BJ (cell line): ENCODE measurements around the gene TRAPPC4. TPM values are rescaled to one million over a fixed set of nuclear protein-coding genes. Genes with fewer than 3 reads are reported as not detected.

Experiments
- CTCF ChIA-PET: fragments of 350-600 bp; formaldehyde crosslinking; extraction: SDS; loops from one replicate; lab custom pipeline; 2021; ENCODE audit warnings: antibody characterized with exemption, inconsistent platforms; lab: Yijun Ruan, JAX
- POLR2A ChIA-PET: fragments of 300-600 bp; sonication (Branson Sonifier 250); formaldehyde crosslinking; extraction: SDS; loops from one replicate; lab custom pipeline; 2021; ENCODE audit warnings: antibody characterized with exemption; lab: Charles Lee
- DNase-seq: peaks from one replicate; pipeline ENCODE4 v3.0.0-alpha.2; 2011; ENCODE audit warnings: low read depth
- H3K27me3 ChIP-seq: 2 replicates; pipeline ENCODE4 v1.6.0; 2011; ENCODE audit warnings: low read length; ENCODE audit not compliant: control insufficient read depth, insufficient read depth
- H3K36me3 ChIP-seq: 2 replicates; pipeline ENCODE4 v1.5.1; 2011; ENCODE audit warnings: low read length; ENCODE audit not compliant: control insufficient read depth, insufficient read depth
- H3K4me3 ChIP-seq: 2 replicates; pipeline ENCODE4 v1.5.1; 2011; ENCODE audit warnings: low read depth, mild to moderate bottlenecking, control low read depth, low read length
- polyA plus RNA-seq: library from polyadenylated mRNA; depleted of rRNA; stranded (reverse); fragments of >200 nt; gene quantifications from 2 replicates; pipeline ENCODE4 v1.2.3, GENCODE V29; 2011
- TF ChIP-seq, protein P1 (sequence below): IDR thresholded peaks from 2 replicates; pipeline ENCODE4 v1.5.1; 2011; ENCODE audit warnings: low read depth, mild to moderate bottlenecking, control low read depth, inconsistent platforms, low read length, moderate library complexity; ENCODE audit not compliant: insufficient read depth

Gene TRAPPC4
- polyA plus RNA-seq, 1 experiment = 167 TPM

DNA sequence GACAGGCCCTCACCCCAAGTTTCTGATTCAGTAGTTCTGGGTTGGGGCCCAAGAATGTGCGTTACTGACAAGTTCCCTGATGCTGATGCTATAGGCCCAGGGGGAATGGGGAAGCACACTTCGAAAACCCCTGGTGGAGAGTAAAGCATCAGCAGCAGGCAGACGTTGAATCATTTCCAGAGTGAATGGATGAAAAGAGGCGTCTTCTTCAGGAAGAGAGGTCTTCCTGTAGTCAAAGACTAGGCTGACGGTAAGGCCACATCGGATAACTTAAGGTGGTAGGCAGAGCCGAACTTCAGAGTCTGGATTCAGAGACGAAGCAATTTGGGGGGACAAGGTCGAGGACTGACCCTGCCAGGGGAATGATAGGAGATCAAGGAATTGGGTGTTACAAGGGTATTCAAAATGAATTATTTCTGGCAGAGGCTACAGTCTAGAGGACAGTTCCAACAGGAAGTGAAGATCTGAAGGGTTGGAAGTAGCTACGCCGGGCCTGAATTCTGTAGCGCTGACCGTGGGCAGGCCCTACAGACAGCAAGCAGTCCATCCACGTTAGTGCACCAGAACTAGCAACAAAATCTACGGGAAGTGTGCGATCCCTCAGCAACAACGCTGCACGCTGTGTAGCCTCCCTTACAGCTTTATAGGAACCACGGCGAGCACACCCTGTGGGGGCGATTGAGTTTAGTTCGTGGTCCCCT lies 21.5 kb upstream of the TRAPPC4 start:
- CTCF ChIA-PET = interaction anchor here (1.2 to 1.4 kb wide), 3 partner anchors 16 to 307 kb away, joined by 3 to 6 read pairs (median 3); no protein-coding TSS in a partner anchor

DNA sequence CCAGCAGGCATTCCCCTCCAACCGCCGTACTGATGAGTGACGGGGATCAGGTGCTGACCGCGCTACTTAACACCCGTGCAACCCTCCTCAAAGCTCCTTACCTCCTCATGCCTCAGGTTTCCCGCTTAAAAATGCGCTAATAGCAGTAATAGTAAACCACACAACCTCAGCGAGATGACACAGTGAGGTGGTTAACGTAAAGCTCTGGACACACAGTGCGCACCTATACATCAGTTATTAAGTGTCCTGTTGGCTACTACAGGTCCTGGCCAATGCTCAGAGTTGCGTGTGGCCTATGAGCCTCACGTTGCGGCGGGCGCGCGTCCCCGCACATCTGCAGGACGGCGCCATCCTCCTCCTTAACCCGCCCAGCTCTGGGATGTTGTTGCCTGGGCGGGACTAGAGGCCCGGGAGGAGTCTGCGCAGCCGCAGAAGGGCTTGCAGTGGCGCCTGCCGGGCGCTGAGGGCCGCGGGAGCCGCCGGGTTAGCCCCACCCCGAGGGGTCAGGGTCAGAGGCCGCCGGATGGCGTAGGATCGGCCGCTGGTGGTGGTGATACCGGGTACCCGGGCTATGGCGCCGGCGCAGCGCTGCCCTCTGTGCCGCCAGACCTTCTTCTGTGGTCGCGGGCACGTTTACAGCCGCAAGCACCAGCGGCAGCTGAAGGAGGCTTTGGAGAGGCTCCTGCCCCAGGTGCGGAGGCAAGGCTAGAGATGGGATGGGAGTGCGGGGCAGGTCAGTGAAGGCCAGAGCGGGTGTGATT lies 20.8 kb upstream of the TRAPPC4 start, which contains the start of gene CENATAC:
Gene CENATAC (plus strand): TSS at position 512 of the 761 bp plus-strand sequence. CDS start 60 bp downstream, at position 572.
- peak within 1 kb of the TSS; percentile 80 for H3K4me3 ChIP-seq
- peak; percentile 31 for DNase-seq
- no peaks in the 10 kb centered on the region for H3K27me3 ChIP-seq
- TF ChIP-seq, protein P1, sequence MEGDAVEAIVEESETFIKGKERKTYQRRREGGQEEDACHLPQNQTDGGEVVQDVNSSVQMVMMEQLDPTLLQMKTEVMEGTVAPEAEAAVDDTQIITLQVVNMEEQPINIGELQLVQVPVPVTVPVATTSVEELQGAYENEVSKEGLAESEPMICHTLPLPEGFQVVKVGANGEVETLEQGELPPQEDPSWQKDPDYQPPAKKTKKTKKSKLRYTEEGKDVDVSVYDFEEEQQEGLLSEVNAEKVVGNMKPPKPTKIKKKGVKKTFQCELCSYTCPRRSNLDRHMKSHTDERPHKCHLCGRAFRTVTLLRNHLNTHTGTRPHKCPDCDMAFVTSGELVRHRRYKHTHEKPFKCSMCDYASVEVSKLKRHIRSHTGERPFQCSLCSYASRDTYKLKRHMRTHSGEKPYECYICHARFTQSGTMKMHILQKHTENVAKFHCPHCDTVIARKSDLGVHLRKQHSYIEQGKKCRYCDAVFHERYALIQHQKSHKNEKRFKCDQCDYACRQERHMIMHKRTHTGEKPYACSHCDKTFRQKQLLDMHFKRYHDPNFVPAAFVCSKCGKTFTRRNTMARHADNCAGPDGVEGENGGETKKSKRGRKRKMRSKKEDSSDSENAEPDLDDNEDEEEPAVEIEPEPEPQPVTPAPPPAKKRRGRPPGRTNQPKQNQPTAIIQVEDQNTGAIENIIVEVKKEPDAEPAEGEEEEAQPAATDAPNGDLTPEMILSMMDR = no peak
- CTCF ChIA-PET = interaction anchor here (1.2 to 1.4 kb wide), 3 partner anchors 15 to 307 kb away, joined by 3 to 6 read pairs (median 3); no protein-coding TSS in a partner anchor
- H3K36me3 ChIP-seq = no peaks in the 10 kb centered on the region; the same call in 1 of the 2 replicates
- POLR2A ChIA-PET = interaction anchor here (0.6 kb wide), 1 partner anchor 19 kb away, joined by 3 read pairs; no protein-coding TSS in a partner anchor

More for the DNA sequence above, 21.5 kb upstream of the TRAPPC4 start:
- H3K4me3 ChIP-seq = peak overlapping the region; percentile 80
- H3K36me3 ChIP-seq = no peaks in the 10 kb centered on the region; the same call in 1 of the 2 replicates
- POLR2A ChIA-PET = no interaction called here
- TF ChIP-seq, protein P1 = 0 out of 2 replicates have a peak, but pooled peaks have one; percentile 22
- no peak for DNase-seq
- no peaks in the 10 kb centered on the region for H3K27me3 ChIP-seq

DNA sequence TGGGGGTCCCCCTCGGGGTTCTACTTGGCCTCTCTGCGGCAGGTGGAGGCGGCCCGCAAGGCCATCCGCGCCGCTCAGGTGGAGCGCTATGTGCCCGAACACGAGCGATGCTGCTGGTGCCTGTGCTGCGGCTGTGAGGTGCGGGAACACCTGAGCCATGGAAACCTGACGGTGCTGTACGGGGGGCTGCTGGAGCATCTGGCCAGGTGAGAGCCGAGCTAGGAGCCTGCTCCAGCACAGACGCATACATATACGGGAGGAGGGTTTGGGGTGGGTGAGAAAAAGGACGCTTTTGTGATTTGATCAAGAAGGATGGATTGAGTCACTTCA lies 20.2 kb upstream of the TRAPPC4 start:
- TF ChIP-seq, protein P1 = no peak
- Histone ChIP-seq H3K4me3 (peak overlapping the region; percentile 80), H3K27me3 (no peaks in the 10 kb centered on the region), H3K36me3 (no peaks in the 10 kb centered on the region; the same call in 1 of the 2 replicates)
- POLR2A ChIA-PET = interaction anchor here (0.6 kb wide), 1 partner anchor 20 kb away, joined by 3 read pairs; no protein-coding TSS in a partner anchor
- CTCF ChIA-PET = interaction anchor here (1.1 to 1.4 kb wide), 3 partner anchors 15 to 71 kb away, joined by 3 read pairs; no protein-coding TSS in a partner anchor
- DNase-seq = no peak

DNA sequence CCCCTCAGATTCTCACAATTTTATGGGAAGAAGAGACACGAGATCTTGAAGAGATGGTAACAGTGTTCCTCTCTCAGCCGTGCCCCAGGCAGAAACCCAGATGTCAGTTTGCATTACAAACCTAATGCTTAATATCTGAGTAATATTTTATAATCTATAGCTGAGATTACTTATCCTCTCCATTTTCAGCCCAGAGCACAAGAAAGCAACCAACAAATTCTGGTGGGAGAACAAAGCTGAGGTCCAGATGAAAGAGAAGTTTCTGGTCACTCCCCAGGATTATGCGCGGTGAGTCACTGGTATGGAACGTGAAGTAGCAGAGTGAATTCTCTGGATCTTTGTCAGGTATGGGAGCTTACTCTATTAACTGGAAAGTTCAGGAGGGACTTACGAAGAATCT lies 19.7 kb upstream of the TRAPPC4 start:
- DNase-seq = peak; percentile 28
- Histone ChIP-seq H3K4me3 (peak overlapping the region; percentile 80), H3K27me3 (no peaks in the 10 kb centered on the region), H3K36me3 (no peaks in the 10 kb centered on the region; the same call in 1 of the 2 replicates)
- ChIA-PET CTCF (interaction anchor here (1.1 kb wide), 1 partner anchor 71 kb away, joined by 3 read pairs; no protein-coding TSS in a partner anchor), POLR2A (no interaction called here)
- TF ChIP-seq, protein P1 = no peak
